Sigmoid colon (tissue), 7 donors: Measurements from ENCODE around the gene KIRREL3. TPM values are rescaled to one million over a fixed set of nuclear protein-coding genes. Genes with fewer than 3 reads are reported as not detected.

Source experiments
- DNase-seq: peaks from one replicate; pipeline ENCODE4 v3.0.0-alpha.2; 2019
- H3K27ac ChIP-seq, 4 donors: fragments of 200-600 bp; sonication (generic); one replicate each; pipeline ENCODE4 v1.5.1; 2016 to 2019; ENCODE audit warnings: mild to moderate bottlenecking in 1 of 4
- H3K27me3 ChIP-seq, 3 donors: fragments of 200-600 bp; sonication (generic); one replicate each; pipeline ENCODE4 v1.5.1; 2019; ENCODE audit warnings: mild to moderate bottlenecking in 1 of 3
- H3K36me3 ChIP-seq, 4 donors: fragments of 200-600 bp; sonication (generic); one replicate each; pipeline ENCODE4 v1.5.1; 2016 to 2019
- H3K4me1 ChIP-seq, 4 donors: fragments of 200-600 bp; sonication (generic); one replicate each; pipeline ENCODE4 v1.5.1; 2017 to 2019
- H3K4me3 ChIP-seq, 4 donors: fragments of 200-600 bp; sonication (generic); one replicate each; pipeline ENCODE4 v1.5.1; 2017 to 2019; ENCODE audit warnings: mild to moderate bottlenecking in 2 of 4, moderate library complexity in 1 of 4
- H3K9me3 ChIP-seq, 4 donors: fragments of 200-600 bp in 3 of 4; sonication (generic) in 3 of 4; one replicate each; pipeline versions ENCODE4 v1.5.1 to v1.6.1; 2013 to 2019
- CTCF ChIP-seq, 4 experiments: fragments of 450-650 bp in 3 of 4; fragments of 200-600 bp in 1 of 4; IDR thresholded peaks; one replicate each; pipeline ENCODE4 v1.5.1; 2016 to 2019; ENCODE audit warnings: antibody characterized with exemption in 4 of 4, mild to moderate bottlenecking in 3 of 4, moderate library complexity in 2 of 4
- EP300 ChIP-seq, 4 donors: sonication (generic); formaldehyde crosslinking; IDR thresholded peaks; one replicate each; pipeline ENCODE4 v1.6.1; 2017; ENCODE audit warnings: antibody characterized with exemption in 4 of 4
- POLR2A ChIP-seq, 2 donors: fragments of 450-650 bp; IDR thresholded peaks; one replicate each; pipeline ENCODE4 v1.6.1; 2016; ENCODE audit warnings: antibody characterized with exemption in 2 of 2, mild to moderate bottlenecking in 2 of 2, moderate library complexity in 2 of 2
- POLR2AphosphoS5 ChIP-seq, 4 donors: sonication (generic); formaldehyde crosslinking; IDR thresholded peaks; one replicate each; pipeline ENCODE4 v1.6.1; 2017; ENCODE audit warnings: antibody characterized with exemption in 4 of 4
- WGBS, 2 donors: extraction: QIAGEN DNeasy Blood & Tissue Kit; methylation state at CpG; one replicate each; pipeline ENCODE4 v1.1.7; 2013; 5-methylcytosine and 5-hydroxymethylcytosine counted together
- intact Hi-C: fragments of 100-400 bp; cut with DNase I; formaldehyde crosslinking; loops from one replicate; pipeline ENCODE4 v1.15.1; 2023
- polyA plus RNA-seq, 3 donors: library from polyadenylated mRNA; stranded (reverse); fragments of 200-250 nt; gene quantifications; one replicate each; pipeline ENCODE4 v1.2.3, GENCODE V29; 2013
- total RNA-seq, 4 donors: library from RNA; depleted of rRNA; stranded (reverse); fragments of >200 nt; gene quantifications; one replicate each; pipeline ENCODE4 v1.1.0, GENCODE V29; 2016
- donor health status: healthy with polysubstance abuse.
- donor health status: Bipolar disorder and iron deficiency.
- donor health status: healthy.

KIRREL3 gene
- total and polyA plus RNA-seq, 7 donors, result under 0.01 to 3.3 (median 1.0) TPM

GRCh38 chr11:126914166-126914565, 86.4 kb downstream of the KIRREL3 start:
- no peak overlapping the region for H3K27ac ChIP-seq
- no peaks in the 10 kb centered on the region for H3K9me3 ChIP-seq
- intact Hi-C loops, result no loop called here
- no peaks in the 10 kb centered on the region for H3K27me3 ChIP-seq
- no peak for TF ChIP-seq CTCF (IDR thresholded peaks at IDR 0.05)
- TF ChIP-seq POLR2A (IDR thresholded peaks at IDR 0.05), result no peak
- TF ChIP-seq POLR2AphosphoS5 (IDR thresholded peaks at IDR 0.05), result no peak
- TF ChIP-seq EP300 (IDR thresholded peaks at IDR 0.05), result no peak
- no peaks in the 10 kb centered on the region for H3K4me1 ChIP-seq
- no peaks in the 10 kb centered on the region for H3K36me3 ChIP-seq
- DNase-seq, result no peak
- 44 to 55% methylated on average over 1 of the region's 1 CpG for WGBS, 2 donors
- no peak overlapping the region for H3K4me3 ChIP-seq

GRCh38 chr11:126904520-126904919, 96.0 kb downstream of the KIRREL3 start:
- no peaks in the 10 kb centered on the region for H3K9me3 ChIP-seq
- DNase-seq, result no peak
- no peaks in the 10 kb centered on the region for H3K36me3 ChIP-seq
- WGBS, 2 donors, result 73 to 79% methylated on average over 2 of the region's 2 CpGs
- intact Hi-C loops, result no loop called here
- H3K4me1 ChIP-seq, result no peaks in the 10 kb centered on the region
- H3K4me3 ChIP-seq, result no peak overlapping the region
- TF ChIP-seq CTCF (IDR thresholded peaks at IDR 0.05) (no peak), POLR2AphosphoS5 (IDR thresholded peaks at IDR 0.05) (no peak), EP300 (IDR thresholded peaks at IDR 0.05) (no peak), POLR2A (IDR thresholded peaks at IDR 0.05) (no peak)
- H3K27ac ChIP-seq, result no peak overlapping the region
- H3K27me3 ChIP-seq, result no peaks in the 10 kb centered on the region

- 21 to 59% methylated on average over 3 of the region's 3 CpGs for WGBS, 2 donors
- no peaks in the 10 kb centered on the region for H3K36me3 ChIP-seq
- H3K4me1 ChIP-seq, result no peaks in the 10 kb centered on the region
- TF ChIP-seq CTCF (IDR thresholded peaks at IDR 0.05), result no peak
- no peak for TF ChIP-seq POLR2A (IDR thresholded peaks at IDR 0.05)
- TF ChIP-seq POLR2AphosphoS5 (IDR thresholded peaks at IDR 0.05), result no peak
- TF ChIP-seq EP300 (IDR thresholded peaks at IDR 0.05), result no peak
- no peaks in the 10 kb centered on the region for H3K27me3 ChIP-seq
- H3K9me3 ChIP-seq, result no peaks in the 10 kb centered on the region
- no peak overlapping the region for H3K4me3 ChIP-seq
- intact Hi-C loops, result no loop called here
- no peak overlapping the region for H3K27ac ChIP-seq
- no peak for DNase-seq
Observed at GRCh38 chr11:126901783-126902182, 98.8 kb downstream of the KIRREL3 start.

GRCh38 chr11:126899961-126900748, 100.4 kb downstream of the KIRREL3 start:
- no peaks in the 10 kb centered on the region for H3K36me3 ChIP-seq
- no peaks in the 10 kb centered on the region for H3K9me3 ChIP-seq
- no peaks in the 10 kb centered on the region for H3K4me1 ChIP-seq
- TF ChIP-seq POLR2AphosphoS5 (IDR thresholded peaks at IDR 0.05), result no peak
- no peak for TF ChIP-seq EP300 (IDR thresholded peaks at IDR 0.05)
- no peak for TF ChIP-seq POLR2A (IDR thresholded peaks at IDR 0.05)
- TF ChIP-seq CTCF (IDR thresholded peaks at IDR 0.05), result no peak
- 87 to 95% methylated on average over 5 of the region's 5 CpGs for WGBS, 2 donors
- no peaks in the 10 kb centered on the region for H3K27me3 ChIP-seq
- intact Hi-C loops, result no loop called here
- no peak for DNase-seq
- no peak overlapping the region for H3K4me3 ChIP-seq
- no peak overlapping the region for H3K27ac ChIP-seq

DNA sequence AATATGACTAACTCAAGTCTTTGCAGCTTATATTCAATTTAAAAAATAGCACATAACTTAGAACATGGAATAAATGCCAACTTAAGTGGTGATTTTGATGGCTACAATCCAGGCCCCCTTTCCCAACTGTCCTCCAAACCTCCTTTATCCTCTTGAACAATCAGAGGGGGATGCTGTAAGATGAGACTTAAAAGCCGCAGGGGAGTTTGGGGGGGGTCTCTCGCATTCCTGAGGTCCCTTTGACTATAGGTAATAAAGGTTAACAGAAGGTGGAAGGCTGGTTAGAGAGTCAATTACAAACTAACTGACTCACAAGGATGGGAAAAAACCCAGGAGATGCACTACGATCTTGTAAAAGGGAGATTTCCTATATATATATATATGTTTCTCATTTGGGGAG, 101.8 kb downstream of the KIRREL3 start:
- no peak overlapping the region for H3K4me3 ChIP-seq
- H3K27me3 ChIP-seq, result no peaks in the 10 kb centered on the region
- WGBS, 2 donors, result 80 to 83% methylated on average over 3 of the region's 3 CpGs
- no peak for DNase-seq
- no peak overlapping the region for H3K27ac ChIP-seq
- no peaks in the 10 kb centered on the region for H3K36me3 ChIP-seq
- H3K9me3 ChIP-seq, result no peaks in the 10 kb centered on the region
- TF ChIP-seq POLR2A (IDR thresholded peaks at IDR 0.05) (no peak), POLR2AphosphoS5 (IDR thresholded peaks at IDR 0.05) (no peak), CTCF (IDR thresholded peaks at IDR 0.05) (no peak), EP300 (IDR thresholded peaks at IDR 0.05) (no peak)
- H3K4me1 ChIP-seq, result no peaks in the 10 kb centered on the region
- intact Hi-C loops, result no loop called here
